ENCODE measurements around the gene MITF.

The MITF gene

DNA sequence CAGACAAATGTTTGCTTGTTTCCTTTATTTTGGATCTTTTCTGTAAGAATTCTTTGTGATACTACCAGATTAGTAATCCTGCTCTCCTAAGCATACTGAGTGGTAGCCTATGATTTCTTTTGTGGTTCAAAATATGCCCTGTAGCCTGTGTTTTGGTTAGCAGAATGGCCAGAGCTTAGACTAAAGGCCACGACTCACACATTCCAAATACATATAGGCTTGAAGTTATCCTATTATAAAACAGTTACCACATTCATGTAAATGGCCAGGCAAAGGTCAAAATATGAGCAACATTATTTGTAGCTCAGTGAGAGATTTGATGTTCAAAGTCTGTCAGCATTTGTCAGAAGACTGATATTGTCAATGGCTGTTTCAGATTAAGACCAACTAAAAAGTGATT lies 84.5 kb downstream of the MITF start:
- no peak for DNase-seq (ENCODE audit: extremely low spot score, insufficient read length, low read depth)
- no peak for FAIRE-seq

DNA sequence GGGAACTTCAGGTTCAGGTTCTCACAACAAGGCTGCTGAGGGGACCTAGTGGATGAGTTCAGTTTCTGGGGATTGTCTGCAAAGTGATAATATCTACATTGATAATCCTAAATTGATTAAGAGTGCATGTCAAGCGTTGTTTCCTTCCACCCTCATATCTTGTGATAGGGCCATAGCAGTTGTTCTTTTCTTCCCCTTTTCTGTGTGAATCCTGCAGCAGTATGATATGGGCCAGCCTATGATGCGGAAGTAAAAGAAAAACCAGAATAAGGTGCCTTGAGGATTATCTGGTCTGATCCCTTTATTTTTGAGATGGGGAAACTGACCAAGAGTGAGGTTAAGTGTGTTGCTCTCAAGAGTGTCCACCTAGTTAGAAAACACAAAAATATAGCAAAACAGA lies 86.2 kb downstream of the MITF start:
- no peak for DNase-seq (ENCODE audit: extremely low spot score, insufficient read length, low read depth)
- no peak for FAIRE-seq

DNA sequence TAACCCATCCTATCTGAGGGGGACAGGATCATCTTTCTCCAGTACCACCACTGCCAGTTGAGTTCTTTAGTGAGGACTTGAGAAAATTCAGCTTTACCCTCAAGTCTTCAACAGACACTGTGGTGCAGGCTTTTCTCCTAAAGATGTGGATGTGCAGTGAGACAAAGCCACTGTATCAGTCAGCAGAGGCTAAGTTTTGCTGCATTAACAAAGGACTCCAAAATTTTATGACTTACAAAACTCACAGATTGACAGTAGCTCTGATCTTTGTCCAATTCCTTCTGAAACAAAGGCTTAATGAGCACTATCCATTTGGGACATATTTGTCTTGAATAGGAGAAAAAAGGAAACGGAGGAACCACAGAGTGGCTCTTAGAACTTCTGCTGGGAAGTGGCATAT lies 87.9 kb downstream of the MITF start:
- DNase-seq (ENCODE audit: extremely low spot score, insufficient read length, low read depth) (no peak), FAIRE-seq (no peak)

DNA sequence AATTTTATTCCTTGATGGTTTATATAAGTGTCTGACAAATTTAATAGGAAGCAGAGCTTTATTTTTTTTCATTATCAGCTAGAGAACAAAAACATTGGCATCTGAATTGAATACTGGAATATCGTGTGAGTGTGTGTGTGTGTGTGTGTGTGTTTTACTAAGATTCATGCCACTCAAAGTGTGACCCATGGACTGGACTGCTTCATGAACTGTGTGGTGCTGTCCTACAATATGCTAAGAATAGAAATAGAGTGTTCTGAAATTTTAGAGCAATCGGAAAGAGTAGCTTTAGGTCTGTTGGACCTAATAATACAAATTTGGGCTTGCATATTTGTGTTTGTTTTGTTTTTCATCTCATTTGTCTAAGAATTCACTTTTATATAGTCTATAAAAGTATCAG lies 89.6 kb downstream of the MITF start:
- FAIRE-seq: no peak

DNA sequence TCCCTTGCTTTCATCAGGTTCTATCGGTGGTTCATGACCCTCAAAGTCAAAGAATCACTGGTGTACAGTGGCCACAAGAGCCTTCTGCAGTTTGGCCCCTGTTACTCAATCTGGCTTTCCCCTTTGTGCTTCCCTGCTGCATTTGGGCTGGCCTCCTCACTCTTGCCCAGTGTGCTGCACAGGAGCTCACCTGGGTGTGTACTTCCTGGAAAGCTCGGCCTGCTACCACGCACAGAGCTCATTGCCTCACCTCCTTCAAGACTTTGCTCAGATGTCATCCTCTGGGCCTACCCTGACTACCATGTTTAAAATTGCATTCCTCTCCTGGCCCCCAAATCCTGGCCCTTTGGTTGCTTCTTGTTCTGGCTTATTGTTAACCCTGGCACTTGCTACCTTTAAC lies 90.9 kb downstream of the MITF start:
- DNase-seq (ENCODE audit: extremely low spot score, insufficient read length, low read depth): no peak
- no peak for FAIRE-seq

More for the DNA sequence above, 89.6 kb downstream of the MITF start:
- no peak for DNase-seq (ENCODE audit: extremely low spot score, insufficient read length, low read depth)

DNA sequence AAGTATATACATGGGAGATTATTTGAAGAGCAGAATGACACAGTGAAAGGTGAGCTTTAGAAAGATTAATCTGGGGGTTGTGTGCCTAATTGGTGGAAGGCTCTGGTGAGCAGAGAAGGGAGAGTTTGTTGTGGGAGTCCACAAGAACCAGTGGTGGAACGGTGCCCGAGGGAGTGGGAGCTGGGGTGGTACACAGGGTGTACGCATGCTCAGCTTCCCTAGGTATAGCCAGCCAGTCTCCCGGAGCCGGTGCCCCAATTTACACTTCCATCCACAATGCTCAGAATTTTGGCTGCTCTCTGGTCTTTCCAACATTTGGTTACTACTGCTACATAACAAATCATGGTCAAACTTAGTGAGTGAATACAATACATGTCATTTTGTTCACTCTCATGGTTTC lies 92.5 kb downstream of the MITF start:
- no peak for FAIRE-seq
- no peak for DNase-seq (ENCODE audit: extremely low spot score, insufficient read length, low read depth)

DNA sequence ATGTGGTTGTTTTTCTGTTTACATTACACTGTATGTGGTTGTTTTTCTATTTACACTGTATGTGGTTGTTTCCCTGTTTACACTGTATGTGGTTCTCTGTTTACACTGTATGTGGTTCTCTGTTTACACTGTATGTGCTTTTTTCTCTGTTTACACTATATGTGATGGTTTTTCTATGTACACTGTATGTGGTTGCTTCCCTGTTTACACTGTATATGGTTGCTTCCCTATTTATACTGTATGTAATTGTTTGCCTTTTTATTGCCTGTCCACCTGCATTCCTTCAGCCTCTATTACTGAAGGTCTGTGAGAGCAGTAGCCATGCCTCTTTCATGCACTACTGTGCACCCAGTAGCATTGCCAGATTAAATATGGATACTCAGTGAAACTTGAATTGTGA lies 94.3 kb downstream of the MITF start:
- FAIRE-seq: no peak
- DNase-seq (ENCODE audit: extremely low spot score, insufficient read length, low read depth): no peak

DNA sequence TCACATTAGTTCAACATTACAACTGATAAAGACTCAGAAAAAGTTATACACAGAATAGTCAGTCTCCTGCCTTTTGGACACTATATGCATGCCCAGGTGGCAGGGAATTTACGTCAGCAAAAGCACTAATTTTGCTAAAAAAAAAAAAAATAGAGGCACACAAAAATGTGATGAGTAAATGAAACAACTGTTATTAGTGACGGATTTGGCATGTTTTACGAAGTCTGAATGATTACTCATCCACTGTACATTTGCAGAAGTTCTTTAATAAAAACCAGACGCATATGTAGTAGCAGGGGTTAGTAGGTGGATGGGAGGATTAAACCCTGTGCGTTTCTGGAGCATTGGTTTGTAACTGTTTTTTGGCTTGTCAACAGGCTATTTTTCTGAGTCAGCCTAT lies 99.0 kb downstream of the MITF start:
- DNase-seq (ENCODE audit: extremely low spot score, insufficient read length, low read depth): no peak
- FAIRE-seq: no peak

DNA sequence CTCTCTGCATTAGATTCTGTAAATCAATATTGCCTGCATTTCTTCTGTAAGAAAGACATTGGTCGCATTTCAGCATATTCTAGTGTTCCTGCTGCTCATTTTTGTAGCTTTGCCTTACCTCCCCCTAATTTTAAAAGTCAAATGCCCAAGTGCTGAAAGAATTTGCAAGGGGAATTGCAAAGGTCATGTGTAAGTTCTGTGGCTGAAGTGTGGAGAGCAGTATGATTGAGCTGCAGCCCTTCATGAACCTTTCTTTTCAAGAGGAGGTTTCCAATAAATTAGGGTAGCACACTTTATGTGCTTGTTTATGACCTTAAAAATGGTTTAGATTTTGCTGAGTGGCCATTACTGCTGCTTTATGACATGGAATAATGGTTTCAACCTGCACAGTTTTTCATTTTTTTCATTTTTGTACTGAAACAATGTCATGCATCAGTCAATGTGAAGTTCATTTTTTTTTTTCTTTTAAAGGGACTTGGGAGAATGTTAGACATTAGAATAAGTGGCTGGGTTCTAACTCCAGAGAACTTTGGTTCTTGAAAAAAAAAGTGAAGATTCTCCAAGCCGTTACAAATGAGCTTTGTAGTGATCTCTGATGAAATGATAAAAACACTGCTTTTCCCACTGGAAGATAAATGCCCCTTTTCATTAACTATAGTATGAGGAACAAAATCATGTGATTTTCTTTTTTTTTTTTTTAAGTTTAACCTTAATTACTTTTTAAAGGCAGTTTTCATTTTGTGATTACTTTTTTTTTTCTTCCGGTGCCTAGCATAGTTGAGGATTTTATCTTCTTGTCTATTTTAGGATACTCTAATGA lies 99.6 kb downstream of the MITF start:
- DNase-seq (ENCODE audit: extremely low spot score, insufficient read length, low read depth) (no peak), FAIRE-seq (no peak)

DNA sequence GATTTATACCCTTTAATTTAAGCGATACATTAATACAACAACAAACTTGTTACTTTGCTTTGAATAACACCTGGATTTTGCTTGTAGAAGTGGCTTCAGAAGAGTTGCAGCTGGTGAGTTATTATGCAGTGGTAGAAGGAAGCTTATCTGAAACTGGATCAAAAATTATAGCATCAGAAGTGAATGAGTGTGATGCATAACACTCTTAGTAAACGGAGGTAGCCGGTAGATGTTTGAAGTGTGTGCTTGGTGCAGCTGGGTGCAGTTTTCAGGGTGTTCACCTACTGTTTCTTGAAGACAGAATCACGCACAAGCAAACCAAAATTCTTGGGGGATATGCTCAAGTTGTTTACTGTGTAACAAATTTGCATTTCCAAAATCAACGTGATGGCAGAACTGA lies 103.1 kb downstream of the MITF start:
- DNase-seq (ENCODE audit: extremely low spot score, insufficient read length, low read depth) (no peak), FAIRE-seq (no peak)

DNA sequence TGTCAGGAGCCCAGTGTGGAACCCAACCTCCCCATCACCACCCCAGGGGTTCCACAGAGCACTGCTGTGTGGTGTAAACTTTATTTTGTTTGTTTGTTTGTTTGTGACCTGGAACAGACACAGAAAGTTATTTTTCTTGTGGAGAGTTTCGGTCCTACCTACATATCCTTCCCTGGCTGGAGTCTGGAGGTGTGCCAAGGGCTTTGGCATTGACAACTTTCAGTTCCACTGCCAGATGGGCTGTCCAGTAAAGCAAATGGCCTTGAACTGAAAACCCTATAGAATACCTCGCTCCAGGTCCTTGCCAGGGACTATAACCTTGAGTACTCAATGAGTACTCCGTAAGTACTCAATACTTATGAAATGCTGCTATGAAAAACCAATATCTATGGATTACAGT lies 103.5 kb downstream of the MITF start:
- no peak for FAIRE-seq
- no peak for DNase-seq (ENCODE audit: extremely low spot score, insufficient read length, low read depth)

DNA sequence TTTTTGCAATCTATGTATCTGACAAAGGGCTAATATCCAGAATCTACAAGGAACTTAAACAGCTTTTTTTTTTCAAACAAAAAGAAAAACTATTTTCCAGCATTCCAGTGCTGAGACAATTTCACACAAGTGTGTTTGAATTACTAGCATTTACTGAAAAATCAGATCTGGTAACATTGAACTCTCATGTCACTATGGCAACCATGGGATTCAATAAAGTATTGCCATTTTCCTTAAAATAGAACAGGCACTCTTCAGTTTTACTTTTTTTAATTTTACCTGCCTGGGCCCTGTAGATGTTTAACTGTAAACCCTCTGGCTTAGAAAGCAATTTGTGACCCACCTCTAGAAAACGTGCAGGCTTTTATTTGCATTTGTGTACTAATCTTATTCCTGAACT lies 105.4 kb downstream of the MITF start:
- DNase-seq (ENCODE audit: extremely low spot score, insufficient read length, low read depth): no peak
- FAIRE-seq: no peak

DNA sequence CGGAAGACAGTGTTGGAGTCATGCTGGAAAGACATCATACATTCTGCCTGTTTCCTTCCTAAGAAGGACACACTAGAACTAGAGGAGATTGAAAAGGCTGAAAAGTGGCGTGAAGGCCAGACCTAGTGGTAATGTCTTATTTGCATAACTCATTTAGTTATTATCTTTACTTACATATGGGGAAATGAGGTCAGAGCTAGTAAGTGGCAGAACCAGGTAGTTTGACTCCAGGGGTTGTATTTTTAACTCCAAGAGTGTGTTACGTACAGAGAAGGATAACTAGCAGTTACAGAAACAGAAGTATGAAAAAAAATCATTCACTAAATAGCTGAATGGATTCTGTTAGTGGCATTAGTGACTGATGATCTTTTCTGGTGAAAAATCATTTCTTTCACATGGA lies 108.0 kb downstream of the MITF start:
- no peak for FAIRE-seq
- DNase-seq (ENCODE audit: extremely low spot score, insufficient read length, low read depth): no peak

DNA sequence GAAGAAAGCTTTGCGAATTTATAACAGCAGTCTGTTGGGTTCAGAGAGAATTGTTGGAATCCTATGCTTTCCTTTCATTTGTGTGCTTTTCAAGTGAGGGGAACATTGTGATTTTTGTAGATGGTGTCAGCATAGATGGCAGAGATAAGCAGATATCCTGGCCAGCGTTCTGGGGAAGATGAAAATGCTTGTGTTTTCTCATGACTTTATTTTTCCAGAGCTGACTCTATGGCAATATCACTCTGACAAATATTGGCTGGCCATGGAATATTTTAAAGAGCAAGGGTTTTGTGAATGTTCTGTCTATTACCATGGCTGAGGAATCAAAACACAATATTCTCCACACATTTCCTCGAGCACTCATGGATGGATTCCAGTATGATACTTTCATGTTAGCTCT lies 108.8 kb downstream of the MITF start:
- FAIRE-seq (no peak), DNase-seq (ENCODE audit: extremely low spot score, insufficient read length, low read depth) (no peak)

DNA sequence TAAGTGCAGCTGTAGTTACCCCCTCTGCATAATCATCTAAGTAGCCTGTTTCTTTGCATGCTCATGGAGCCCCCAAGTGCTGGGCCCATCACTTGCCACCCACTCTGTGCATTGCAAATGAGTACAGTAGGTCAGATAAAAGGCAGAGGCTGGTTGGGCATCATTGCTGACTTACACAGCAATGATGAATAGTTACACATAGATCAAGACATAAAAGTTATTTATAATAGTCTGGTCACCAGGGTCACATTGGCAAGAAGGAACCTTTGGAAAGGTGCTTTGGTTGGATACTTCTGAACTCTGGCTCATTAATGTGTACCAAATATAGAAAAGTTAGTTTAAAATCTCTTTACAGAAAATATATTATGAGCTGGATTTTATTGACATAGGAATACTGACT lies 111.6 kb downstream of the MITF start:
- DNase-seq (ENCODE audit: extremely low spot score, insufficient read length, low read depth) (no peak), FAIRE-seq (no peak)

DNA sequence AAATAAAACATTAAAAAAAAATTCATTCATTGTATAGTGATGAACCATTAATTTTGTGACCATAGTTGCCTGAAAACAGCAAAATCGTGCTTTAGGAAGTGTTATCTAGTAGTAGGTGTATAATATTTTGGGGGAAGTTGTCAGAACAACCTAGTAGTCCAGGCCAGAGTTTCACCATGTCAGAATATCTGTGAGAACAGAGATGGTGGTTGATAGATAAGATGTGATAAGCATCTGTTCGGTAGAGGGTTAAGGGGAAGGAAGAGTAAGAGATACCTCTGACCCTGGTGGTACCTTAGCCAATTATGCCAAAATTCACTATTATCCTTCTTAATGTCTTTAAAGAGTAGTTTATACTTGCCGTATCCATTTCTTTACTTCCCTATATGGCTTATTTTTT lies 113.8 kb downstream of the MITF start:
- DNase-seq (ENCODE audit: extremely low spot score, insufficient read length, low read depth) (no peak), FAIRE-seq (no peak)

DNA sequence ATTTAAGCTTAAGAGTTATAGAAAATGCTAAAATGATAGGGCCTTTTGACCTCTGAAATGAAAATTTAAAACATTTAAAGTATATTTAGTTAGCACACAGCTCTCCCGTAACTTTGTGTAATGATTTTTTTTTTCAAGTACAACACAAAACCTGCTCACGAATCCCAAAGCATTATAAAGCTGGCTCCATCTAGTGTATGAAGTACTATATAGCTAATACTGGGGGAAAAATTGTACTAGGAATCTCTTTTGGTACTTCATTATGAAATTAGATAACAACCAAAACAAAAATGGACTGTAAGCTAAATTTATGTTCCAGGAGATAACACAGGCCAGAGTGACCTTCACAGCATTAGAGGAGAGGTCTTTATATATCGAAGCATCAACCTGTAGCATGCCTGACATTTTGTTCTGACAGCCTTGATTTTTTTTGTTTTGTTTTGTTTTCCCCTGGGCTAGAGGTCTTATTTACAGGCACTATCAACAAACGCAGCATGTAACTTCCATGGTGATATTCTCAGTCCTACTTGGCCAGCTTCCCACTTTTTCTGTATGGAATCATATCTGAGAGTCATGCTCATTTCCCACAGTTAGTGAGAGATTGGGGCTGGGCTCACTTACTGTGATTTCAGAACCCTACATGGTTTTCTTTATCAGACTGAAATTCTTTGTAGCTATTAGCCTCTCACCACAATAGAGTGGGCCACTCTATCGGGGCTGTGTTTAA lies 116.3 kb downstream of the MITF start:
- FAIRE-seq (no peak), DNase-seq (ENCODE audit: extremely low spot score, insufficient read length, low read depth) (no peak)

DNA sequence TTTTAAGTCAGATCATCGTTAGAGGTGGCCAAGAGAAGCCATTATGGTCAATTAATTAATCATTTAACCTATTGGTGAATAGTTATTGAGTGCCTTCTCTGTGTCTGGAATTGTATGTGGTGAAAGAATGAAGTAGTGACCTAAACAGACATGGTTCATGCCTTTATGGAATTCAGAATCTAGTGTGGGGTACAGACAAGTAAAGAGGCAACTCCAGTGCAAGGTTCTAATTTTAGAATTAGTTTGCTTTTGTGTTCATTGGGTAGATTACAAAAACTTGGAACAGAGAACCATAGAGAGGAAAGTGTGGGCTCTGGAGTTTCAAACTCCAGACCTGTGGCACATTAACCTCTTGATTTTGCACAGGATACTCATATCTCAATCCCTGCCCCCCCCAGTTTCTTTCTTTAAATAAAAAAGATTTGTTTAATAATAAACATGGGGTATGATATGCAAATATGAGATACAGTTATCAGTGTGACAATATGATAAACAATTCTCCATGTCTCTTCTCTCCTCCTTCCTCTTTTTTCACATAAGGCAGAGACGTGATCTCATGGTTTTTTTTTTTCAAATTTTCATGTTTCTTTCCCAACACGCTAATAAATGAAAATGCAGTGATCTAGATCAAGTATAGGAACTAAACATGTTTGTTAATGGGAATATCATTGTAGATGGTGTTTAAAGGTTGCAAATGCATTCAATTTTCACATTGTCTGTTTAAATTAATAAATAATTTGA lies 117.9 kb downstream of the MITF start:
- FAIRE-seq: no peak
- no peak for DNase-seq (ENCODE audit: extremely low spot score, insufficient read length, low read depth)

DNA sequence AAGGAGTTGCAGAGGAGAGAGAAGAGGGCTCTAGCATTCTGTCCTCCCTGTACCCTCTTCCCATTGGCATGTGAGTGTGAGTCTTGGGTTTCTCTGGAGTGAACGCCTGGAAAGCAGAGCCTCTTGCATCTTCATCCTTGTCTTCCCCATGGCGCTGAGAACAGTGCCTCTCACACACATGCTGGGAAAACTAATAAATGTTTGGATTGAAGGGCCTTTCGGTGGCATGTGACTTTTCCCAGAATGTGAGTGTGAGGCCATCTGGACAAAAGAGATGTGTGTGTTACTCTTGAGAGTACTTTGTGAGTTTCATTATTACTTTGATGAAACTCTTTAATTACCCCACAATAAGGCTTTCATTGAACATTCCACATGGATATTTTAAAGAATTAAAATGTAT lies 122.3 kb downstream of the MITF start:
- FAIRE-seq (no peak), DNase-seq (ENCODE audit: extremely low spot score, insufficient read length, low read depth) (no peak)

DNA sequence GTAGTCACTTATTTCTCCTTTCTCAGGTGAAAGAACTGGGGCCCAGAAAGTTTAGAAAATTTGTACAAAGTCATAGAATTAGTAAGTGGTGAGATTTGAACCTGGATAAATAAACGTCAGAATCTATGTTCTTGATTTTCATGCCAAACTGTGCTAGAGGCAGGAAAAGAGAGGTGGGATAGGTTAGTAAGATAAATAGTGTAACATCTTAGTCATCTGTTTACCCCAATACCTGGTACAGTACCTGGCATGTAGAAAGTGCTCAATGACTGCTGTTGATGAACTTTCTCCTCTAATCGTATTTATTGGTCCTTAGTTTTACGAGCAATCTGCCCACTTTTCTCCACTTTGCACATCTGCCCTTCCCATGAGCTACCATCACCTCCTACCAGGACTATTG lies 124.9 kb downstream of the MITF start:
- DNase-seq (ENCODE audit: extremely low spot score, insufficient read length, low read depth): no peak
- no peak for FAIRE-seq

DNA sequence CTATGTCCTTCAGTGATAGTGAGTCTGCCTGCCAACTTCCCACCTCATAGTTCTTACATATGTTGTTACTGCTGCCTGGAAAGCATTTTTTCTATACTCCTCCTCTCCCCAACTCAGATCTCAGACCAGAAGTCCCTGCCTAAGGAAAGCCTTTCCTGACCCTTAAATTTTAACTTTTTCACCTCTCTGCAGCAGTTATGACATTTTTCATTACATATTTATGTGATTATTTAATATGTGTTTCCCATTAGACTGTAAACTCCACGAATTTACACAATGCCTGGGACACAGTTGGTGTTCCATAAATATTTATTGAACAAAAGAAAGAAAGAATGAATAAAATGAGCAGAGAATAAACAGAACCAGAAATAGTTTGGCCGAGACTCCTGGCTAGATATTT lies 125.5 kb downstream of the MITF start:
- no peak for FAIRE-seq

More for the DNA sequence above, 125.5 kb downstream of the MITF start:
- DNase-seq (ENCODE audit: extremely low spot score, insufficient read length, low read depth): no peak

Data from GM18507 (cell line).